GM12892 (cell line): Measurements from ENCODE around the gene FTO.

ENCODE experiments used
- POLR2A ChIP-seq: IDR thresholded peaks from 2 replicates; pipeline ENCODE4 v1.6.1; 2011; ENCODE audit warnings: low read depth, low read length, control low read depth
- POLR2AphosphoS5 ChIP-seq: IDR thresholded peaks from 2 replicates; pipeline ENCODE4 v1.6.1; 2011; ENCODE audit warnings: low read depth, low read length, control low read depth
- TAF1 ChIP-seq: IDR thresholded peaks from 2 replicates; pipeline ENCODE4 v1.6.1; 2011; ENCODE audit warnings: low read depth, mild to moderate bottlenecking, control low read depth, low read length, borderline replicate concordance

DNA sequence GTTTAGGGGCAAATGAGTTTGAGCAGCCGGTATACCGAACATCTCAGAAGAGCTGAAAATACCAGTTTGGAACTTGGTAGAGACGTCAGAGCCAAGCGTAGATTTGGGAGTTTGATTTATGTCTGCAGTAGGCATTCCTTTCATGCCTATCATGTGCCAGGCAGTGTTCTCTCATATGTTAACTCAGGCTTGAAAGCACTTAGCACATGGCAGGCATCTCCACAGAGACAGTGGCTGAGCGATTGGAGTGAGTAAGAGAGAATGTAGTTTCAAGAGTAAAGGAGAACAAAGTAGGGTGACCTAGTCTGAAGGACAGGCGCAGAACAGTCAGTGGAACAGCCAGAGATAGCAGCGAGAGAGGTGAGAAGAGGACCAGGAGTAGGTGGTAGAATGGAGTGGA lies 207.0 kb downstream of the FTO start:
- TF ChIP-seq TAF1 (no peak), POLR2AphosphoS5 (no peak), POLR2A (no peak)
